Subcutaneous adipose tissue (tissue), 4 donors: ENCODE data around the gene PRDM16. TPM values are rescaled to one million over a fixed set of nuclear protein-coding genes. Genes with fewer than 3 reads are reported as not detected.

ENCODE experiments used
- CTCF ChIP-seq: fragments of 450-650 bp; IDR thresholded peaks from one replicate; pipeline ENCODE4 v1.5.1; 2016; ENCODE audit warnings: low read depth, mild to moderate bottlenecking, control low read depth, antibody characterized with exemption, moderate library complexity
- total RNA-seq, 4 donors: library from RNA; depleted of rRNA; stranded (reverse); fragments of >200 nt; gene quantifications; one replicate each; pipeline ENCODE4 v1.1.0, GENCODE V29; 2016

PRDM16 gene
- total RNA-seq, 4 donors from 2014 or later: 0.82 to 1.7 (median 1.1) TPM

DNA sequence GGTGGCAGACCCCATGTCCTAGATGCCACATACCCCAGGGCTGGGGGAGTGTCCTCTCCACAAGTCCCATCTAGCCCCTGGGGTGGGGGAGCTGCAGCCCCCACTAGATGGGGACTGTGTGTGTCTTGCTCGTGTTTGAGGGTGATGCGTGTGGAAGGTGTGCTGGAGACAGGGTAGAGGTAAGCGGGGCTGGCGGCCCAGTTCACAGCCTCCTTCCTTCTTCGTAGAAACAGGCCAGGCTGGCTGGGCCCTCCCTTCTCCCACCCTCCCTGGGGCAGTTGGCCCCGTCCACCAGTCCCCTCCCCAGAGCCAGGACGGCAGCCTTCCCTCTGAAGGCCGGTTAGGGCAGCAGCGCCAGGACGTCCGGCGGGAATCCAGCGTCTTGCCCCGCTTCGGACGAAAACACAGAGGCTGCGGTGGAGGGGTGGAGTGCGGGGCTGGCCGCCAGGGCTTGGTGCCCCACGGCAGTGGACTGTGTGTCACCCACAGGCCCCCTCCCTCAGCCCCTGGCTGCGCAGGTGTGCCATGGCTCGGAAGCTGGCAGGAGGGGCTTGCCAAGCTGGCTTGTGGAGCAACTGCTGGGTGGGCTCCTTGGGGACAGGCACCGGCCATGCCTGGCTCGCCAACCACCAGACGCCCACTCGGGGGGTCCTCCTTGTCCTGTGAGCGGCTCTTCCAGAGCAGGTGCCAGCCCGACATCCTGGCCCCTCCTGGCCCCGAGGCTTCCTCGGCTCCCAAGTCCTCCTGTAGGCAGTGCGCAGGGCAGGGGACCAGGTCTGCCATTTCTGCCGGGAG is 3.6 kb downstream of the PRDM16 start:
- no peak for TF ChIP-seq CTCF

DNA sequence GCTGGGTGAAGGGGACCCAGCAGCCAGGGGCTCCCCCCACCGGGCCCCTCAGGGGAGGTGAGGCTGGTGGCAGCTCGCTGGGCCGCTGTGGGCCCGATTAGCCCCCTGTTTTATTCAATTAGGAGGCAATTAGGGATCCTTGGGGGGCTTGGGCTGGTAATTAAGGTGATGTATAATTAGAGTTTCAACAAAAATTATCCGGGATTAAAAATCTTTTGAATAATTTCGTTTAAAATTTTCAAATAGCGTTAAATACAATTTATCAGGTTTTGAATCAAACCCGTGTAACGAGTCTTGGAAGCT is 4.1 kb downstream of the PRDM16 start:
- no peak for TF ChIP-seq CTCF

DNA sequence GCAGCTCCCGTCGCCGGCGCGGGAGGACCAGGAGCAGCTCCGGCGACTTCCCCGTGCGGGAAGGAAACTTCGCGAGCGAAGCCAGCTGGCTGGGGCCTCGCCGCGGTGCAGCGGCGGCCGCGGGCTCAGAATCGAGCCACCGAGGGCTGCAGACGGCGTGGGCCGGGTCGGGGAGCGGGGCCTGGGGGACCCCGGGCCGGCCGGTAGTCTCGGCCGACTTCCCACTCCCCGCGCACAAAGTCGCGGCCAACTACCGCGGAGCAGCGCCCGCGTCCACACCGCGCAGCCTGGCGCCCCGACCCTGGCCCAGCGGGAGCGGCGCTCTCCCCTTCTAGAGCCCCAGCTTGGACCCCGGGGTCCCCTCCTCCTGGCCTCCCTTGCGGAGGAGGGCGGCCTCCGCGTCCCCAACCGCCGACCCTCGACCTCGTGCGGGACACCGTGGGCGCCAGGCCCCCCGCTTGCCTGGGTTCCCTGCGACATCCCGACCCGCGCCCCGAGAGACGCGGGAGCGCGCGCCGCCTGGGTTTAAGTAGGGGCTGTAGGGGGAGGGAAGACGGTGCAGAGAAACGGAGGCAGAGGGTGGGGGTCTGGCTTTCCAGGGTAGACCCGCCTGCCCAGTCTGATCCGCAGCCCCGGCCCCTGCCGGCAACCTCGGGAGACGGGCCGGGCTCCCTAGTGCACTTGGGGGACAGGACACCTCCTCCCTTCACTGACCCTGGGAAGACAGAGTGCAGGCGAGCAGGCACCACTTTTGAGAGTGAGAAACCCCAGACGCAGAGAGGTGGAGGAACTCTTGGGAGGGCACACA is 4.7 kb downstream of the PRDM16 start:
- TF ChIP-seq CTCF: no peak

DNA sequence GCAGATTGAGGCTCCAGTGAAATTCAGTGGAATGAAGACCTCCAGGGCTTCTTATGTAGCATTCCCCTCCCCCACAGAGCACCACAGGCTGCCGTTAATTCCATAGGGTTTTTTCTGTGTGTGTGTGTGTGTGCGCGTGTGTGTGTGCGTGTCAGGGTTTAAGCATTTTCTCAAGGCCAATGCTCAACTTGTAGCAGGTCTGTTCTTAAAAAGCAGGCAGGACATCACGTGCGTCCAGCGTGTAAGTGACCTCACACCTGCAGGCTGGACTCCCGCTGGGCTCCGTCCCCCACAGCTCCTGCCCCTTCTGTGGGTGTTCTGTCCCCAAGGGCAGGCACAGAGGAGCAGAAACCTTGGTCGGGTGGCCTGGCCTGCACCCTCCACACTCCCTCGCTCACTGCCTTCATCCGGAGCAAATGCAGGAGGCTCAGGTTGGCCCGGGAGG is 5.3 kb downstream of the PRDM16 start:
- TF ChIP-seq CTCF: no peak

DNA sequence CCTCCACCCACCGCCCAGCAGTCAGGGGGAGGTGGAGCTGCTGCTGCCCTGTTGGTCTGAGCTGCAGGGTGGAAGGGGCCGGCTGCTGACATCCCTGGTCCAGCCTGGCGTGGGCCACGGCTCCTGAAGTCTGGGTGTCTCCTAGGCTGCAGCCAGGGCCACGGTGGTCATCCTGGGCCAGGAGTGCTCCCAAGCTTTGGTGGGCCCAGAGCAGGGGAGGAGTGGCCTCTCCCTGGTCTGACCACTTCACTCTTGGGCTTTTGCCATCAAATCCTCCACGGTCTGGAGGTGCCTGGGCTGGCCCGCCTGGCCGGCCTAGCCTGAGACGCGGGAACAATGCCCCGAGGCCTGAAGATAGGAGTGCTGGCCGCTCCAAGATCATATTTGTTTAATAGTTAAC is 5.8 kb downstream of the PRDM16 start:
- TF ChIP-seq CTCF: no peak

DNA sequence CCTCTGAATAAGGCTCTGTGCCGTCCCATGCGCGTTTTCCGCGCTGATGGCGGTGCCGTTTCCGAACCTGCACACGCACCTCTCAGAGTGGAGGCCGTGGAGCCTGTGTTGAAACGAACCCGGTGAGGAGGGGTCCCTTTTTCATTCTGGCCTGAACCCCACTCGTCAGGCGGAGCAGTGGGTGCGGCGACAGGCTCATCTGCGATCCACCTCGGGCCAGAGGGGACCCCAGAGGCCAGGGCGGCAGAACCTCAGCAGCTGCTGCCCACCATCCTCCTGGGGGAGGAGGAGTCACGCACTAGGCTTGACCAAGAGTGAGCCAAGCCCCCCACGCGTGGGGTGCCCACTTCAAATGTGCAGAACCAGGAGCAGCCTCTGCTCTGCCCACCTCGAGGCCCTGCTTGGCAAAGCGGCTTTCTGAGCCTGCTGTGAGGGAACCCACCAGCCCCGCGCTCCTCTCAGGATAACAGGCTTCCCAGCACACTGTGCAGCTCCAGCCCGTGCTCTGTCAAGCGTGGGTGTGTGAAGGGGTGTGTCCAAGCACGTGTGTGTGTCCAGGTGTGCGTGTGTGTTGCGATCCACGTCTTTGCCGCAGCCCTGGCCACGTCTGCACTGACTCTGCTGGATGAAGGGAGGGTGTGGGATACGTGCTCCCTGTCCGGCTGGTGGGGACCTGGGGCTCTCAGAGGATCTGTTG is 6.8 kb downstream of the PRDM16 start:
- TF ChIP-seq CTCF: no peak

GRCh38 chr1:3076363-3076740 is 7.3 kb downstream of the PRDM16 start:
- TF ChIP-seq CTCF: no peak
